Eye (tissue), 1 donor: ENCODE measurements around the gene ARHGAP15.

ENCODE experiments used
- DNase-seq: peaks from one replicate; pipeline ENCODE4 v3.0.0-alpha.2; 2015

ARHGAP15 gene

GRCh38 chr2:143176606-143177005 lies 47.4 kb downstream of the ARHGAP15 start:
- DNase-seq: no peak

GRCh38 chr2:143177096-143177786 lies 48.0 kb downstream of the ARHGAP15 start:
- peak; percentile 61 for DNase-seq

GRCh38 chr2:143181494-143181893 lies 52.3 kb downstream of the ARHGAP15 start:
- no peak for DNase-seq

- DNase-seq: no peak
These were observed 53.4 kb downstream of the ARHGAP15 start for GRCh38 chr2:143182649-143183048.

- no peak for DNase-seq
These were observed 54.7 kb downstream of the ARHGAP15 start for GRCh38 chr2:143183804-143184463.

GRCh38 chr2:143186876-143187275 lies 57.7 kb downstream of the ARHGAP15 start:
- no peak for DNase-seq

- DNase-seq: no peak
These were observed 61.2 kb downstream of the ARHGAP15 start for GRCh38 chr2:143190431-143190830.

- no peak for DNase-seq
These were observed 62.9 kb downstream of the ARHGAP15 start for GRCh38 chr2:143192106-143192505.

- DNase-seq: no peak
These were observed 63.5 kb downstream of the ARHGAP15 start for GRCh38 chr2:143192716-143193115.

GRCh38 chr2:143193121-143193520 lies 63.9 kb downstream of the ARHGAP15 start:
- DNase-seq: no peak

- DNase-seq: no peak
These were observed 66.3 kb downstream of the ARHGAP15 start for GRCh38 chr2:143195511-143195910.

GRCh38 chr2:143204062-143204461 lies 74.8 kb downstream of the ARHGAP15 start:
- DNase-seq: no peak

GRCh38 chr2:143205106-143205764 lies 76.0 kb downstream of the ARHGAP15 start:
- DNase-seq: no peak

GRCh38 chr2:143209570-143210445 lies 80.6 kb downstream of the ARHGAP15 start:
- DNase-seq: no peak

GRCh38 chr2:143210446-143210819 lies 81.2 kb downstream of the ARHGAP15 start:
- no peak for DNase-seq

GRCh38 chr2:143217512-143218115 lies 88.4 kb downstream of the ARHGAP15 start:
- no peak for DNase-seq

GRCh38 chr2:143218621-143219020 lies 89.4 kb downstream of the ARHGAP15 start:
- no peak for DNase-seq

- DNase-seq: no peak
These were observed 90.0 kb downstream of the ARHGAP15 start for GRCh38 chr2:143219266-143219665.

- no peak for DNase-seq
These were observed 94.3 kb downstream of the ARHGAP15 start for GRCh38 chr2:143223556-143223955.

GRCh38 chr2:143225931-143226330 lies 96.7 kb downstream of the ARHGAP15 start:
- no peak for DNase-seq

- no peak for DNase-seq
These were observed 97.7 kb downstream of the ARHGAP15 start for GRCh38 chr2:143226714-143227541.

- no peak for DNase-seq
These were observed 100.2 kb downstream of the ARHGAP15 start for GRCh38 chr2:143229411-143229810.
